ENCODE measurements around the gene SH3RF1. TPM values are rescaled to one million over a fixed set of nuclear protein-coding genes. Genes with fewer than 3 reads are reported as not detected.

The SH3RF1 gene
- total RNA-seq, 2 experiments from 2014 or later: 0.23 TPM; not detected in 1

DNA sequence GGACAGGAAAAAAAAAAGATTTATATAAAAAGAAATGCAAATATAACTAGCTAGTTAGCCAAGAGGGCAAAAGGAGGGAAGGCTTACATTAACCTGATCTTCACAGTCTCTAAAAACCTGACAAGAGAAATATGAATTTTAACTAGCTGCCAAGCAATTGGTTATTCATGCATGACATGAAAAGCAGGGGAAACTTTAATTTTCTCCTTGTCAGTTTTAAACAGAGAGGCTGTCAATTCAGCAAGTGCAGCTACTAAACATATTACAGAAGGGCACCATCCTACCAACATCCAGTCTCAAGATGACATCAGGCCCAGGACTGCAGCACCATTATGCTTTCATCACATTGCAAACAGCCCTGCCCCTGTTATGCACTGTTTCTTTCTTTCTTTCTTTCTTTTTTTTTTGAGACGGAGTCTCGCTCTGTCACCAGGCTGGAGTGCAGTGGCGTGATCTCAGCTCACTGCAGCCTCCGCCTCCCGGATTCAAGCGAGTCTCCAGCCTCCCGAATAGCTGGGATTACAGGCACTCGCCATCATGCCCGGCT lies 221.8 kb downstream of the SH3RF1 start:
- H3K9me3 Mint-ChIP-seq: no peaks in the 10 kb centered on the region
- POLR2A ChIA-PET: no interaction called here
- no peak overlapping the region for H3K4me3 Mint-ChIP-seq
- H3K4me1 Mint-ChIP-seq: no peaks in the 10 kb centered on the region
- DNase-seq: no peak
- no peak overlapping the region for H3K27ac Mint-ChIP-seq
- H3K36me3 Mint-ChIP-seq (ENCODE audit: low read depth): no peaks in the 10 kb centered on the region
- H3K27me3 Mint-ChIP-seq: peaks cover 7% of the 10 kb centered on the region
- CTCF ChIA-PET: interaction anchor here (1.0 kb wide), 1 partner anchor 39 kb away, joined by 5 read pairs; the partner anchor contains the start of gene CBR4

DNA sequence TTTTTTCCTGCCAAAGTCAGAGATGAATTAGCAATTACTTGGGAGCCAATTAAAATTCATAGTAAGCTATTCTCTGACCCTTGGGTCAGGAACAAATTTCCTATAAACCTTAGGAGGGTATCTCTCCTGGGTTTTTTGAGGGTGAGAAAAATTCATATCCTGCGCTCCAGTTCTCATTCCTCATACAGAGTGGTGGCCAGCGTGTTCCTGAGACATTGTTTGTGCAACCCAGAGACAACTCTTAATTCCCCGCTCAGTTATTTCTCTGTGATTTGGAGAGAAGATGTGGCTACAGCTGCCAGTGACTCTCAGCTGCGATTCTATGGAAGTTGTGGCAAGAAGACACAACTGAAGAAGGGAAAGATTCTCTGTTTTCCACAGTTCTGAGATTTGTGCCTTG lies 222.8 kb downstream of the SH3RF1 start:
- Mint-ChIP-seq H3K36me3 (ENCODE audit: low read depth) (no peaks in the 10 kb centered on the region), H3K27ac (no peak overlapping the region), H3K9me3 (no peaks in the 10 kb centered on the region), H3K27me3 (peaks cover 5% of the 10 kb centered on the region), H3K4me3 (no peak overlapping the region), H3K4me1 (no peaks in the 10 kb centered on the region)
- ChIA-PET CTCF (no interaction called here), POLR2A (no interaction called here)
- no peak for DNase-seq

DNA sequence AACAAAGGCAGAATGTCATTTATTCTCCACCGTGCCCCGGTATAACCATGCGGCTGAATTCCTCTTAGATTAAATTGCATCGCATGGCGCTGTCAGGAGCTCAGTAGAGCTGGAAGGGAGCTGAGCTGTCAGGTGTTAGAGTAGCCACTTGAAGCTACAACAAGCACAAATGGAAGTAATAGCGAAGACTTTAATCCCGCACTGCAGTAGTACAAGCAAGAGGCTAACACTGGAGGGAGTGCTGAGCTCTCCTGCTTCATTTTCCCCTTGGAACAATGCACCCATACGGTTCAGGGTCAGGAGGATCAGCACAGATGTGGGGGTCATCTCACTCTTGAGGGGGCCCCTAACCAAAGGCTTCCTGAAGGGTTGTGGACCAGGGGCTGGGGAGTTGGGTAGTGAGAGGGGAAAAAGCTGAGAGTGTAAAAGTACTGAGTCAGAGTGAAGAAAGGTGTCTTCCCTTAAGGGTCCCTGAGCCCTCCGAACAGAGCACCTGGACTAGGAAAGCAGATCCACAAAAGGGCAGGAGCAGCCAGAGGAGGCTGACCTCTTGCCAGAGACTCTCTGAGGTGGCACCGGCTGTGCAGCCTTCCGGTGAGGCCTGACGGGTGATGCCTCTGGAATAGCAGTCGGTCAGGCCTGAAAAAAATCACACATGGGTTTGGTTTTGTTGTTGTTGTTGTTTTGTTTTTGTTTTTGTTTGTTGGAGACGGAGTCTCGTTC lies 224.7 kb downstream of the SH3RF1 start:
- Mint-ChIP-seq H3K27ac (no peak overlapping the region), H3K4me1 (no peaks in the 10 kb centered on the region), H3K9me3 (no peaks in the 10 kb centered on the region), H3K4me3 (no peak overlapping the region), H3K36me3 (ENCODE audit: low read depth) (no peaks in the 10 kb centered on the region), H3K27me3 (peaks cover 5% of the 10 kb centered on the region)
- ChIA-PET CTCF (no interaction called here), POLR2A (no interaction called here)
- no peak for DNase-seq

DNA sequence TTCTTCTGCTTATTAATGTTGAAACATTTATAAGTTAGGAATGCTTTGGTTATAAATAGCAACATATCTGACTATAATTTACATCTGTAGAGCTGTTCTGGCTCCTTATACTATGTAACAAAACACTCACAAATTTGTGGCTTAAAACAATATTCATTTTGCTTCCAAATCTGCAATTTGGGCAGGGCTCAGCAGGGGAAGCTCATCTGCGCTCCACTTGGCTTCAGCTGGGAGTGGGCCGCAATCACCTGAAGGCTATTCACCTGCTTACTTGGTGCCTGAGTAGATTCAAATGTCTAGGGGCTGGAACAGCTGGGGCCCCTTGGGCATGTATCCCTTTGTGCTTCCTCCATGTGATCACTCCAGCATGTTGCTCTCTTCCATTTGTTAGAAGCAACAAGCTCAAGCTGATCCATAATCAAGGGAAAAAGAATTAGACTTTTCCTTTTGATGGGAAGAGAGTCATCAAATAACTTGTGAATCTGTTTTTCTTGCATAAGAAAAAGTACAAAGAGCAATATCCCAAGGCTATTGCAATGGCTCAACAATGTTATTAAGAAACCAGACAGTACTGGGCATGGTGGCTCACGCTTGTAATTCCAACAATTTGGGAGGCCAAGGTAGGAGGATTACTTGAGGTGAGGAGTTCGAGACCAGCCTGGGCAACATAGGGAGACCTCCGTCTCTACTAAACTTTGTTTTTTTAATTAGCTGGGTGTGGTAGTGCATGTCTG lies 225.9 kb downstream of the SH3RF1 start:
- POLR2A ChIA-PET: no interaction called here
- no peaks in the 10 kb centered on the region for H3K9me3 Mint-ChIP-seq
- CTCF ChIA-PET: interaction anchor here (0.8 kb wide), 1 partner anchor 448 kb away, joined by 3 read pairs; no protein-coding TSS in a partner anchor
- no peaks in the 10 kb centered on the region for H3K36me3 Mint-ChIP-seq (ENCODE audit: low read depth)
- no peak for DNase-seq
- no peak overlapping the region for H3K27ac Mint-ChIP-seq
- H3K4me3 Mint-ChIP-seq: no peak overlapping the region
- peaks cover 5% of the 10 kb centered on the region for H3K27me3 Mint-ChIP-seq
- no peaks in the 10 kb centered on the region for H3K4me1 Mint-ChIP-seq
